HUES6 (cell line): ENCODE data around the gene RFC3.
"Not testable (repeated sequence)": the region's sequence is repeated elsewhere in the genome, so short reads cannot be mapped to it uniquely, and the experiment has no call there.

Source experiments
- H3K27ac ChIP-seq: 2 replicates; pipeline ENCODE4 v1.7.0; 2013; ENCODE audit warnings: low read depth, mild to moderate bottlenecking, low read length, inconsistent platforms
- H3K27me3 ChIP-seq: 2 replicates; pipeline ENCODE4 v1.6.1; 2013; ENCODE audit warnings: low read length; ENCODE audit not compliant: control insufficient read depth, insufficient read depth
- H3K36me3 ChIP-seq: 2 replicates; pipeline ENCODE4 v1.6.1; 2013; ENCODE audit warnings: low read length; ENCODE audit not compliant: control insufficient read depth, insufficient read depth
- H3K4me1 ChIP-seq: 2 replicates; pipeline ENCODE4 v1.6.1; 2013; ENCODE audit warnings: low read length; ENCODE audit not compliant: control insufficient read depth, insufficient read depth
- H3K4me3 ChIP-seq: 2 replicates; pipeline ENCODE4 v1.5.1; 2013; ENCODE audit warnings: low read depth, low read length
- H3K9ac ChIP-seq: one replicate; pipeline ENCODE4 v1.6.1; 2013; ENCODE audit warnings: mild to moderate bottlenecking, low read length
- H3K9me3 ChIP-seq: 2 replicates; pipeline ENCODE4 v1.6.1; 2013; ENCODE audit warnings: low read depth, low read length; ENCODE audit not compliant: control insufficient read depth, insufficient read depth

The RFC3 gene

DNA sequence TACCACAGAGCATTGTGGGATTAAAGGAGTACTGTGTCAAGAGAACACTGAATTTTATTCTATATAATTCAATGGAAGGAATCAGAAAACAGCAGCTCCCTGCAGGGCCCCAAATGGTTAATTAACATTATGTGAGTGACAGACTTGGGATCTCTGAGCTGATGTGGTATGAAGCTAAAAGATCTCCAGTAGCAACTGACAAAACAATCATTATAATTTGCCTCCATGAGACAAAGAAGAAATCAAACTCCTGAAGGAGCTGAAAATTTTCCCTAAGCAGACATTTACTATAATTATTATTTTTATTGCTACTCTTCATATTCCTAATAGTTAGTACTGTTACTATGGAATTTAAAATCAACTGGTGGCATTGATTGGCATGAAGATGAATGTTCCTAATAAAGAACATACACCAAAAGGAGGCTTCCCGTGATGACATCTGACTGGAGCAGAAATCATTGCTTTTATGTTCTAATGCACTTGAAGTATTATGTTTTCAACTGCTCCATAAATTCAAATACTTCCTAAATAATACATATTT is 28.8 kb upstream of the RFC3 start:
- Histone ChIP-seq H3K36me3 (no peaks in the 10 kb centered on the region), H3K4me3 (no peak overlapping the region), H3K27me3 (no peaks in the 10 kb centered on the region), H3K4me1 (no peaks in the 10 kb centered on the region), H3K9ac (no peak overlapping the region), H3K27ac (no peak overlapping the region), H3K9me3 (no peaks in the 10 kb centered on the region; the same call in 1 of the 2 replicates)

DNA sequence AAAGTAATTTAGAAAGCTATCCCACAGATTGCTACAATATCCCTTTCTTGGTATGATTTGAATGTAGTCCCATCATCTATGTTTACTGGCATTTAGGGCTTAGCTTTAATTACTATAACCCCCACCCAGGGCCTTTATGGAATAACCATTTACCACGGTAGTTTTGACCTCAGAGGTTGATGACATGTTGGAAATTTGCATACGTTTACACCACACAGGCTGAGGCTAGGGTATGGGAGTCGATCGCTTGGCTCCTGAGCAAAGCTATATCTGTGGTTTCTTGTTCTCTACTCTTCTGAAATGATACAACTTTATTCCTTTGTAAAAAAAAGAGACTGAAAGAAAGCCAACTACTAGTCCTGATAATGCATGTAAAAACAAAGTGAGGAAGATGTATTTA is 28.2 kb upstream of the RFC3 start:
- no peaks in the 10 kb centered on the region for H3K4me1 ChIP-seq
- no peak overlapping the region for H3K4me3 ChIP-seq

DNA sequence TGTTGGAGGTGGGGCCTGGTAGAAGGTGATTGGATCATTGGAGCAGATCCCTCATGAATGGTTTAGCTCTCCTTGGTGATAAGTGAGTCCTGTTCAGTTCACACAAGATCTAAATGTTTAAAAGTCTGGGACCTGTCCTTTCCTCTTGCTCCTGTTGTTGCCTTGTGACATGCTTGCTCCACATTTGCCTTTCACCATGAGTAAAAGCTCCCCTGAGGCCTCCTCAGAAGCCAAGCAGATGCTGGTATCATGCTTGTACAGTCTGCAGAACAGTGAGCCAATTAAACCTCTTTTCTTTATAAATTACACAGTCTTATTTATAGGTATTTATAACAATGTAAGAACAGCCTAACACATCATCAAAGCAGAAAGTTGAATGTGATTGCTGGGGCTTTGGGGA is 24.2 kb upstream of the RFC3 start:
- Histone ChIP-seq H3K36me3 (no peaks in the 10 kb centered on the region), H3K27me3 (no peaks in the 10 kb centered on the region), H3K4me1 (no peaks in the 10 kb centered on the region), H3K9ac (no peak overlapping the region), H3K9me3 (no peaks in the 10 kb centered on the region), H3K27ac (no peak overlapping the region), H3K4me3 (no peak overlapping the region)

More for the DNA sequence above, 28.2 kb upstream of the RFC3 start:
- Histone ChIP-seq H3K36me3 (no peaks in the 10 kb centered on the region), H3K27ac (no peak overlapping the region), H3K9me3 (no peaks in the 10 kb centered on the region), H3K27me3 (no peaks in the 10 kb centered on the region), H3K9ac (no peak overlapping the region)

DNA sequence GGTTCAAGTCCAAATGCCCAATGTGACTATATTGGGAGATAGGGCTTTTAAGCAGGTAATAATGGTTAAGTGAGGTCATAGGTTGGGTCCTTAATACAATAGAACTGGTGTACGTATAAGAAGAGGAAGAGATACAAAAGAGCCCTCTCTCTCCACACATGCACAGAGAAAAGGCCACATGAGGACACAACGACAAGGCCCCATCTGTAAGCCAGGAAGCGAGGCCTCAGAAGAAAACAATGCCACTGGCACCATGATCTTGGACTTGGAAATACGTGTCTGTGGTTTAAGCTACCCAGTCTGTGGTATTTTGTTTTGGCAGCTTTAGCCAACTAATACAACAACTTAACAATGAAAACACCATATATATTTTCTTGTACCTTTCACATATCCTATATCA is 23.4 kb upstream of the RFC3 start:
- no peak overlapping the region for H3K27ac ChIP-seq
- H3K36me3 ChIP-seq: no peaks in the 10 kb centered on the region
- H3K4me1 ChIP-seq: no peaks in the 10 kb centered on the region

DNA sequence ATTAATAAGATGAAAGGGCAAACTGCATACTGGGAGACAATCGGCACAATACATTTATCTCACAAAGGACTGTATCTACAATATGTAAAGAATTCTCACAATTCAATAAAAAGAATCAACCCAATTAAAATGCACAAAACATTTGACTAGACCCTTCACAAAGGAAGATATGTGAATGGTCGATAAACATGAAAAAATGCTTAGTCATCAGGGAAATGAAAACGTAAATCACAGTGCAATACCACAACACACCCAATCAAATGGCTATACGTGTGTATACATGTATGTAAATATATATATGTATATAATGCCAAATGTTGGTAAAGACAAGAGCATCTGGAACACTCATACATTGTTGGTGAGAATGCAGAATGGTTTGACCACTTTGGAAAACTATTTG is 21.9 kb upstream of the RFC3 start:
- no peak overlapping the region for H3K27ac ChIP-seq
- no peaks in the 10 kb centered on the region for H3K27me3 ChIP-seq

More for the DNA sequence above, 23.4 kb upstream of the RFC3 start:
- Histone ChIP-seq H3K4me3 (no peak overlapping the region), H3K27me3 (no peaks in the 10 kb centered on the region), H3K9ac (no peak overlapping the region), H3K9me3 (no peaks in the 10 kb centered on the region)

DNA sequence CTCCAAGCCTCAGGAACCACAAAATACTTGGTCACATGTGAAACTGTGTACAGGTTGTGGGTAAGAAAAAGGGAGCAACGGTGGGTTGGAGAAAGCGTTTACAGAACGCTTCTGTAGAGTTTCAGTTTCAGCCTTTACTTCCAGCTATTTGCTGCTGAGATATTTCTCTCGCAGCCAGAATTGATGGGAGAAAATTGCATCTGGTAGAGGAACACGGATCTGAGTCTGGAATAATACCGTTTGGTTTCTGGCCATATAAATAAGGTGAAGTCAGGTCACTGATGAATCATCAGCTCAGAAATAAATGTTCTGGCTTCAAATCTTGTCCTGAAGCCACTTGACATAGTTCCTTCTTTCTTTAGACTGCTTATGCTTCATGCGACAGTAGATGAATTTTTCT is 20.3 kb upstream of the RFC3 start:
- H3K9me3 ChIP-seq: no peaks in the 10 kb centered on the region
- peaks cover 5% of the 10 kb centered on the region; the same call in 1 of the 2 replicates for H3K4me1 ChIP-seq
- no peak overlapping the region for H3K4me3 ChIP-seq
- H3K27ac ChIP-seq: no peak overlapping the region
- no peaks in the 10 kb centered on the region for H3K36me3 ChIP-seq
- no peak overlapping the region for H3K9ac ChIP-seq
- H3K27me3 ChIP-seq: no peaks in the 10 kb centered on the region

More for the DNA sequence above, 21.9 kb upstream of the RFC3 start:
- peaks cover 5% of the 10 kb centered on the region; the same call in 1 of the 2 replicates for H3K4me1 ChIP-seq
- no peaks in the 10 kb centered on the region for H3K36me3 ChIP-seq
- no peaks in the 10 kb centered on the region for H3K9me3 ChIP-seq
- no peak overlapping the region for H3K9ac ChIP-seq
- no peak overlapping the region for H3K4me3 ChIP-seq

DNA sequence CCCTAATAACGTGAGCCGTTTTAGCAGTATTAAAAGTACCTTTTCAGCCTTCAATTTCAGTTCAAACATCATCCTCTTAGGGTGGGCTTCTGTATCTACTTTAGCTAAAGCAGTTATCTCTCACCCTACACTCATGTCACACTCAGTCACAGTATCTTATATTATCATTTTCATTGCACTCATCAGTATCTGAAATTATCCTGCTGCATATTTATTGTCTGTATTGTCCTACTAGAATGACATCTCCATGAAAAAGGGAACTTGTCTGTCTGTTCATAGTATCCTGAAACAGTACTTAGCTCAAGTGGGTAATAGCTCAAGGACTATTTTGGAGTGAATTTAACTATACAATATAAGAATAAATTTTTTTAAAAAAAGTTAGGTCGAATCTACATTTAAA is 19.9 kb upstream of the RFC3 start:
- no peak overlapping the region for H3K4me3 ChIP-seq
- H3K36me3 ChIP-seq: no peaks in the 10 kb centered on the region
- no peaks in the 10 kb centered on the region for H3K9me3 ChIP-seq
- H3K27me3 ChIP-seq: no peaks in the 10 kb centered on the region
- peaks cover 5% of the 10 kb centered on the region; the same call in 1 of the 2 replicates for H3K4me1 ChIP-seq
- H3K9ac ChIP-seq: no peak overlapping the region
- H3K27ac ChIP-seq: no peak overlapping the region

DNA sequence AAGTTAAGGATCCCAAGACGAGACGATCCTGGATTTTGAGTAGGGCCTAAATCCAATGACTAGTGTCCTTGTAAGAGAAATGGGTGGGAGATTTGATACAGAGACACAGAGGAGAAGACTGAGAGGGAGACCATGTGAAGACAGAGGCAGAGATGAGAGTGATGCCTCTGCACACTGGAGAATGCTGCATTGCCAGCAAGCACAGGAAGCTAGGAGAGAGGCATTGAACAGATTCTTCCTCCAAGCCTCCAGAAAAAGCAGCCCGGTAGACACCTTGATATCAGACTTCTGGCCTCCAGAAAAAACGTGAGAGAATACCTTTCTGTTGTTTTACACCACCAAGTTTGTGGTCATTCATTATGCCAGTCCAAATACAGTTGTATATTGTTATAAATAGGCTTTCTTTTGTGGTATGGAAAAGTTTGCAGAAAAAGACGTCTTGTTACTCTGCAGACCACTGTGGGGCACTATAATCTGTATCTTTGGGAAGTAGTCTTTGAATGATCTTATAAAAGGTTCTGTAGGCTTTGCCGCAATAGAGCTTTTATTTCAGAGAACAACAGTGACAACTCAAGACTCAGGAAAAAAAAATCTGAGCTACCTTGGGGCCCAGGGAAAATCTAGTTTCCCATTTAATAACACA is 17.9 kb upstream of the RFC3 start:
- H3K27ac ChIP-seq: no peak overlapping the region
- H3K9me3 ChIP-seq: no peaks in the 10 kb centered on the region
- peaks cover 5% of the 10 kb centered on the region; the same call in 1 of the 2 replicates for H3K4me1 ChIP-seq
- H3K36me3 ChIP-seq: no peaks in the 10 kb centered on the region
- H3K27me3 ChIP-seq: no peaks in the 10 kb centered on the region
- no peak overlapping the region for H3K4me3 ChIP-seq
- H3K9ac ChIP-seq: no peak overlapping the region

DNA sequence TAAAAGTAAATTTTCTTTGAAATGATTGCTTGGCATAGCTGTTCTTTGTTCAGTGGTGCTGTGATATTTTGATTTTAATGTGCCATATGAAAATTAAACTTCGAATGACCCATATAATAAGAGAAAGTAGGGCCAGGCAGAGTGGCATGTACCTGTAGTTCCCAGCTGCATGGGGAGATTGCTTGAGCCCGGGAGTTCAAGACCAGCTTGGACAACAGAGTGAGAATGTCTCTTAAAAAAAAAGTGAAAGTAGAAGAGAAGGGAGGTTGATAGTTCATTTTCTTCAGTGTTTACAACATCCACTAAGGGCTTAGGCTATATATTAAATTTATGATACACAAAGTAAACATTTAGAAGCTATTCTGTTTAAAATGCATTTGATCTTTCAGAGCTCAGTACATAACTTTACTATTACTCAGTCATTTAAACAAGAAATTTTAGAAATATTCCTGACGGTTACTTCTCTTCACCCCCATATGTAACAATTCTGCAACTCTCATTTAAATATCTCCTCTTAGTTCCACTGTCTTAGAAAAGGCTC is 17.2 kb upstream of the RFC3 start:
- Histone ChIP-seq H3K36me3 (no peaks in the 10 kb centered on the region), H3K9me3 (no peaks in the 10 kb centered on the region), H3K9ac (no peak overlapping the region), H3K4me1 (peaks cover 5% of the 10 kb centered on the region; the same call in 1 of the 2 replicates), H3K27ac (no peak overlapping the region), H3K27me3 (no peaks in the 10 kb centered on the region), H3K4me3 (no peak overlapping the region)

DNA sequence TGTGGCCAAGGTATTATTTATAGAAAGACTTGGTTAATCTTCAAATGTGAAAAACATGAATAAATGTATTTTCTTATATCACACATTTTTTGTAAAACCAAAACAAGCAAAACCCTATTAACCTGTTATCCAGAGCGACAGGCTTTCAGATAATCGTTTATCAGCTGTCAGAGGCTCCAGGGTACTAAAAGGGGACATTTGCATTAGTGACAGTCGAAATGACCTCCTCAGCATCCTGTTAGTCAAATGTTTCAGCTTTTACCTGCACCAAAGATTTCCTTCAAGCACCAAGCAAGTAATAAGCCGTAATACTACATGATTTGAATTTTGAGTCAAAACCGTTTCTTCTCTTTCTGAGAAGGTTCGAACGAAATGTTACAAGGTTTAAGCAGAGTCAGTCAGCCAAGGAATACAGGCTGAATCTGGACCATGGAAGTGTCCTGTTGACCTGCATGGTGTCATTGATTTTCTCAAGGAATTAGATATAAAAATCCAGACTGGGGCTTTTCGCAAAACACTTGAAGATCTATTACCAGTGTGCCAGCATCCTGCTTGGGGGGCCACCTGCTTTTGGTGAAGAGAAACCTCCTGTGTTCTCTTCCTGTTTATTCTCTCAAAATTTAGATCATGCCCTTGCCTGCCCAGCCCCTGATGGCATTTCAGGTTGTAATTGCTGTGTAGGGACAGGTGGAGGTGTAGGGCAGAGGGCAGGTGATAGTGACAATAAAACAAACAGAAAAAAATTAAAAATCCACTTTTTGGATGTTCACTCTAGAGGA is 11.3 kb upstream of the RFC3 start:
- no peaks in the 10 kb centered on the region for H3K9me3 ChIP-seq
- no peak overlapping the region for H3K9ac ChIP-seq
- H3K4me3 ChIP-seq: no peak overlapping the region
- no peaks in the 10 kb centered on the region for H3K4me1 ChIP-seq
- peaks cover 5% of the 10 kb centered on the region; the same call in 1 of the 2 replicates for H3K27me3 ChIP-seq
- H3K36me3 ChIP-seq: no peaks in the 10 kb centered on the region
- H3K27ac ChIP-seq: no peak overlapping the region

DNA sequence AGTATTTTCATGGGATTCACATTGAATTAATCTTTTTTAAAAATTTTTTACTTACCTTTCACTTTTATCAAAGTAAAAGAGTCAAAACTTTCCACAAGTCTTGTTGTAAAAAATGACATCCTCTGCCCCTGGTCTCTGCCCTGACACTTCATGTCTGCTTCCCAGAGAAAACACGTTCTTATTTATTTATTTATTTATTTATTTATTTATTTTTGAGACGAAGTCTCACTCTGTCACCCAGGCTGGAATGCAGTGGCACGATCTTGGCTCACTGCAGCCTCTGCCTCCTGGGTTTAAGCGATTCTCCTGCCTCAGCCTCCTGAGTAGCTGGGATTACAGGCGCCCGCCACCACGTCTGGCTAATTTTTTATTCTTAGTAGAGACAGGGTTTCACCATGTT is 5.1 kb upstream of the RFC3 start:
- H3K9me3 ChIP-seq, H3K27ac ChIP-seq, H3K4me3 ChIP-seq, H3K4me1 ChIP-seq, H3K27me3 ChIP-seq, H3K36me3 ChIP-seq, H3K9ac ChIP-seq: not testable (repeated sequence)
